Loucy (cell line): Measurements from ENCODE around the gene APLP2.

Experiments used
- EZH2phosphoT487 ChIP-seq: fragments of 200-600 bp; IDR thresholded peaks from 2 replicates; pipeline ENCODE4 v1.6.1; 2018; ENCODE audit warnings: antibody characterized with exemption, mild to moderate bottlenecking, moderate library complexity, borderline replicate concordance
- TF ChIP-seq, protein P1 (sequence below): fragments of 200-600 bp; sonication (generic); conservative IDR thresholded peaks from 2 replicates; pipeline ENCODE4 v1.5.1; 2014; ENCODE audit warnings: mild to moderate bottlenecking, antibody characterized with exemption, low read length

- TF ChIP-seq, protein P1, sequence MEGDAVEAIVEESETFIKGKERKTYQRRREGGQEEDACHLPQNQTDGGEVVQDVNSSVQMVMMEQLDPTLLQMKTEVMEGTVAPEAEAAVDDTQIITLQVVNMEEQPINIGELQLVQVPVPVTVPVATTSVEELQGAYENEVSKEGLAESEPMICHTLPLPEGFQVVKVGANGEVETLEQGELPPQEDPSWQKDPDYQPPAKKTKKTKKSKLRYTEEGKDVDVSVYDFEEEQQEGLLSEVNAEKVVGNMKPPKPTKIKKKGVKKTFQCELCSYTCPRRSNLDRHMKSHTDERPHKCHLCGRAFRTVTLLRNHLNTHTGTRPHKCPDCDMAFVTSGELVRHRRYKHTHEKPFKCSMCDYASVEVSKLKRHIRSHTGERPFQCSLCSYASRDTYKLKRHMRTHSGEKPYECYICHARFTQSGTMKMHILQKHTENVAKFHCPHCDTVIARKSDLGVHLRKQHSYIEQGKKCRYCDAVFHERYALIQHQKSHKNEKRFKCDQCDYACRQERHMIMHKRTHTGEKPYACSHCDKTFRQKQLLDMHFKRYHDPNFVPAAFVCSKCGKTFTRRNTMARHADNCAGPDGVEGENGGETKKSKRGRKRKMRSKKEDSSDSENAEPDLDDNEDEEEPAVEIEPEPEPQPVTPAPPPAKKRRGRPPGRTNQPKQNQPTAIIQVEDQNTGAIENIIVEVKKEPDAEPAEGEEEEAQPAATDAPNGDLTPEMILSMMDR: no peak
- no peak for TF ChIP-seq EZH2phosphoT487
Measured at GRCh38 chr11:130070846-130071200, 1.1 kb downstream of the APLP2 start.
